HUES48 (cell line): ENCODE measurements around the gene PDHX.

Experiments used
- H3K27ac ChIP-seq: one replicate; pipeline ENCODE4 v1.7.0; 2013; ENCODE audit warnings: low read depth, low read length, inconsistent platforms
- H3K27me3 ChIP-seq: 2 replicates; pipeline ENCODE4 v1.6.1; 2013; ENCODE audit warnings: mild to moderate bottlenecking, low read length; ENCODE audit not compliant: control insufficient read depth, insufficient read depth
- H3K36me3 ChIP-seq: 2 replicates; pipeline ENCODE4 v1.6.1; 2013; ENCODE audit warnings: low read length; ENCODE audit not compliant: control insufficient read depth, insufficient read depth
- H3K4me1 ChIP-seq: 2 replicates; pipeline ENCODE4 v1.6.1; 2013; ENCODE audit warnings: mild to moderate bottlenecking, low read length; ENCODE audit not compliant: control insufficient read depth, insufficient read depth
- H3K4me3 ChIP-seq: 2 replicates; pipeline ENCODE4 v1.5.1; 2013; ENCODE audit warnings: mild to moderate bottlenecking, low read depth, low read length
- H3K9ac ChIP-seq: 2 replicates; pipeline ENCODE4 v1.6.1; 2013; ENCODE audit warnings: mild to moderate bottlenecking, low read depth, low read length, moderate library complexity
- H3K9me3 ChIP-seq: 2 replicates; pipeline ENCODE4 v1.6.1; 2013; ENCODE audit warnings: low read length; ENCODE audit not compliant: control insufficient read depth, insufficient read depth

Gene PDHX

GRCh38 chr11:34994854-34995253 is 78.4 kb downstream of the PDHX start:
- Histone ChIP-seq H3K36me3 (peaks cover 16% of the 10 kb centered on the region; the same call in 1 of the 2 replicates), H3K9ac (no peak overlapping the region), H3K4me1 (no peaks in the 10 kb centered on the region), H3K9me3 (no peaks in the 10 kb centered on the region), H3K4me3 (no peak overlapping the region), H3K27me3 (no peaks in the 10 kb centered on the region), H3K27ac (no peak overlapping the region)

- Histone ChIP-seq H3K4me1 (no peaks in the 10 kb centered on the region), H3K4me3 (no peak overlapping the region), H3K9me3 (no peaks in the 10 kb centered on the region), H3K27me3 (no peaks in the 10 kb centered on the region), H3K36me3 (peaks cover 9% of the 10 kb centered on the region; the same call in 1 of the 2 replicates), H3K9ac (no peak overlapping the region), H3K27ac (no peak overlapping the region)
These were observed 80.5 kb downstream of the PDHX start for GRCh38 chr11:34996958-34997357.

- no peaks in the 10 kb centered on the region for H3K9me3 ChIP-seq
- H3K4me1 ChIP-seq, result no peaks in the 10 kb centered on the region
- no peaks in the 10 kb centered on the region for H3K27me3 ChIP-seq
- no peak overlapping the region for H3K27ac ChIP-seq
- no peak overlapping the region for H3K4me3 ChIP-seq
- H3K36me3 ChIP-seq, result peaks cover 4% of the 10 kb centered on the region; the same call in 1 of the 2 replicates
- H3K9ac ChIP-seq, result no peak overlapping the region
These were observed 81.6 kb downstream of the PDHX start for GRCh38 chr11:34997952-34998528.

GRCh38 chr11:34999453-34999852 is 83.0 kb downstream of the PDHX start:
- no peak overlapping the region for H3K4me3 ChIP-seq
- no peaks in the 10 kb centered on the region for H3K9me3 ChIP-seq
- no peaks in the 10 kb centered on the region for H3K27me3 ChIP-seq
- H3K9ac ChIP-seq, result no peak overlapping the region
- H3K27ac ChIP-seq, result no peak overlapping the region
- no peaks in the 10 kb centered on the region for H3K4me1 ChIP-seq
- no peaks in the 10 kb centered on the region for H3K36me3 ChIP-seq

GRCh38 chr11:35003186-35003585 is 86.8 kb downstream of the PDHX start:
- H3K9ac ChIP-seq, result no peak overlapping the region
- no peaks in the 10 kb centered on the region for H3K9me3 ChIP-seq
- H3K4me1 ChIP-seq, result no peaks in the 10 kb centered on the region
- H3K27ac ChIP-seq, result no peak overlapping the region
- no peak overlapping the region for H3K4me3 ChIP-seq
- no peaks in the 10 kb centered on the region for H3K27me3 ChIP-seq
- no peaks in the 10 kb centered on the region for H3K36me3 ChIP-seq

- no peak overlapping the region for H3K27ac ChIP-seq
- H3K4me1 ChIP-seq, result no peaks in the 10 kb centered on the region
- no peaks in the 10 kb centered on the region for H3K27me3 ChIP-seq
- H3K4me3 ChIP-seq, result no peak overlapping the region
- H3K9me3 ChIP-seq, result no peaks in the 10 kb centered on the region
- no peak overlapping the region for H3K9ac ChIP-seq
- H3K36me3 ChIP-seq, result no peaks in the 10 kb centered on the region
These were observed 87.2 kb downstream of the PDHX start for GRCh38 chr11:35003658-35004057.

GRCh38 chr11:35005141-35005780 is 88.8 kb downstream of the PDHX start:
- Histone ChIP-seq H3K4me1 (peaks cover 4% of the 10 kb centered on the region; the same call in 1 of the 2 replicates), H3K36me3 (no peaks in the 10 kb centered on the region), H3K9me3 (no peaks in the 10 kb centered on the region), H3K27me3 (no peaks in the 10 kb centered on the region), H3K27ac (no peak overlapping the region), H3K4me3 (no peak overlapping the region), H3K9ac (no peak overlapping the region)

- H3K27me3 ChIP-seq, result no peaks in the 10 kb centered on the region
- no peak overlapping the region for H3K4me3 ChIP-seq
- H3K4me1 ChIP-seq, result peaks cover 8% of the 10 kb centered on the region
- H3K9ac ChIP-seq, result no peak overlapping the region
- H3K9me3 ChIP-seq, result no peaks in the 10 kb centered on the region
- no peak overlapping the region for H3K27ac ChIP-seq
- no peaks in the 10 kb centered on the region for H3K36me3 ChIP-seq
These were observed 90.1 kb downstream of the PDHX start for GRCh38 chr11:35006389-35007128.

- Histone ChIP-seq H3K9ac (no peak overlapping the region), H3K4me1 (peaks cover 8% of the 10 kb centered on the region), H3K4me3 (no peak overlapping the region), H3K27ac (no peak overlapping the region), H3K27me3 (no peaks in the 10 kb centered on the region), H3K9me3 (no peaks in the 10 kb centered on the region), H3K36me3 (no peaks in the 10 kb centered on the region)
These were observed 90.9 kb downstream of the PDHX start for GRCh38 chr11:35007277-35007676.

GRCh38 chr11:35009191-35009943 is 92.9 kb downstream of the PDHX start:
- no peaks in the 10 kb centered on the region for H3K9me3 ChIP-seq
- no peak overlapping the region for H3K9ac ChIP-seq
- H3K36me3 ChIP-seq, result no peaks in the 10 kb centered on the region
- H3K4me1 ChIP-seq, result peaks cover 8% of the 10 kb centered on the region
- no peaks in the 10 kb centered on the region for H3K27me3 ChIP-seq
- peak overlapping the region; percentile 20 for H3K27ac ChIP-seq
- no peak overlapping the region for H3K4me3 ChIP-seq
